KMS-11 (cell line): ENCODE data around the gene AP1AR.

Source experiments
- H2AFZ ChIP-seq: fragments of 200-600 bp; sonication (generic); 2 replicates; pipeline ENCODE4 v1.6.1; 2016; ENCODE audit warnings: antibody characterized with exemption, mixed run types, low read depth
- H3K27ac ChIP-seq: fragments of 200-600 bp; sonication (generic); 2 replicates; pipeline ENCODE4 v1.6.1; 2016; ENCODE audit warnings: mild to moderate bottlenecking, mixed run types
- H3K27me3 ChIP-seq: fragments of 200-600 bp; sonication (generic); 2 replicates; pipeline ENCODE4 v1.6.1; 2017; ENCODE audit warnings: mild to moderate bottlenecking, low read depth, mixed run types, moderate library complexity; ENCODE audit not compliant: insufficient read depth
- H3K36me3 ChIP-seq: fragments of 200-600 bp; sonication (generic); 2 replicates; pipeline ENCODE4 v1.6.1; 2017; ENCODE audit warnings: mild to moderate bottlenecking, mixed run types; ENCODE audit not compliant: insufficient read depth
- H3K4me1 ChIP-seq: fragments of 200-600 bp; sonication (generic); 2 replicates; pipeline ENCODE4 v1.6.1; 2016; ENCODE audit warnings: mild to moderate bottlenecking, low read depth, mixed run types; ENCODE audit not compliant: poor library complexity, severe bottlenecking
- H3K4me2 ChIP-seq: fragments of 200-600 bp; sonication (generic); 2 replicates; pipeline ENCODE4 v1.7.0; 2016; ENCODE audit warnings: mild to moderate bottlenecking, mixed run types
- H3K4me3 ChIP-seq: fragments of 200-600 bp; sonication (generic); IDR thresholded peaks from 2 replicates; pipeline ENCODE4 v1.6.1; 2017; ENCODE audit warnings: low read depth, low read length, mixed read lengths; ENCODE audit not compliant: insufficient read depth
- H3K79me2 ChIP-seq: fragments of 200-600 bp; sonication (generic); 2 replicates; pipeline ENCODE4 v1.6.1; 2016; ENCODE audit warnings: low read depth, mixed run types; ENCODE audit not compliant: insufficient read depth
- H3K9ac ChIP-seq: fragments of 200-600 bp; sonication (generic); 2 replicates; pipeline ENCODE4 v1.6.1; 2016; ENCODE audit warnings: mild to moderate bottlenecking, mixed run types
- H4K20me1 ChIP-seq: fragments of 200-600 bp; sonication (generic); 2 replicates; pipeline ENCODE4 v1.6.1; 2016; ENCODE audit warnings: mild to moderate bottlenecking, mixed run types; ENCODE audit not compliant: insufficient read depth
- CTCF ChIP-seq: fragments of 200-600 bp; sonication (generic); conservative IDR thresholded peaks from 2 replicates; pipeline ENCODE4 v1.6.1; 2017; ENCODE audit warnings: low read depth, mild to moderate bottlenecking, antibody characterized with exemption, low read length, moderate library complexity, mixed read lengths

The AP1AR gene

GRCh38 chr4:112289407-112290253 lies 58.0 kb downstream of the AP1AR start:
- H3K4me2 ChIP-seq, result peak overlapping the region; percentile 85
- peak overlapping the region; percentile 35; the same call in 1 of the 2 replicates for H2AFZ ChIP-seq
- H3K4me3 ChIP-seq, result no peak overlapping the region
- no peak for TF ChIP-seq CTCF
- H3K27me3 ChIP-seq, result no peaks in the 10 kb centered on the region
- H3K27ac ChIP-seq, result peak overlapping the region; percentile 87
- peaks cover 26% of the 10 kb centered on the region for H3K79me2 ChIP-seq
- H4K20me1 ChIP-seq, result no peaks in the 10 kb centered on the region
- H3K9ac ChIP-seq, result peak overlapping the region; percentile 46
- H3K4me1 ChIP-seq, result peaks cover 62% of the 10 kb centered on the region
- no peaks in the 10 kb centered on the region for H3K36me3 ChIP-seq

GRCh38 chr4:112290341-112290740 lies 58.8 kb downstream of the AP1AR start:
- H3K27ac ChIP-seq, result peak overlapping the region; percentile 87
- peak overlapping the region; percentile 35; the same call in 1 of the 2 replicates for H2AFZ ChIP-seq
- H3K27me3 ChIP-seq, result no peaks in the 10 kb centered on the region

DNA sequence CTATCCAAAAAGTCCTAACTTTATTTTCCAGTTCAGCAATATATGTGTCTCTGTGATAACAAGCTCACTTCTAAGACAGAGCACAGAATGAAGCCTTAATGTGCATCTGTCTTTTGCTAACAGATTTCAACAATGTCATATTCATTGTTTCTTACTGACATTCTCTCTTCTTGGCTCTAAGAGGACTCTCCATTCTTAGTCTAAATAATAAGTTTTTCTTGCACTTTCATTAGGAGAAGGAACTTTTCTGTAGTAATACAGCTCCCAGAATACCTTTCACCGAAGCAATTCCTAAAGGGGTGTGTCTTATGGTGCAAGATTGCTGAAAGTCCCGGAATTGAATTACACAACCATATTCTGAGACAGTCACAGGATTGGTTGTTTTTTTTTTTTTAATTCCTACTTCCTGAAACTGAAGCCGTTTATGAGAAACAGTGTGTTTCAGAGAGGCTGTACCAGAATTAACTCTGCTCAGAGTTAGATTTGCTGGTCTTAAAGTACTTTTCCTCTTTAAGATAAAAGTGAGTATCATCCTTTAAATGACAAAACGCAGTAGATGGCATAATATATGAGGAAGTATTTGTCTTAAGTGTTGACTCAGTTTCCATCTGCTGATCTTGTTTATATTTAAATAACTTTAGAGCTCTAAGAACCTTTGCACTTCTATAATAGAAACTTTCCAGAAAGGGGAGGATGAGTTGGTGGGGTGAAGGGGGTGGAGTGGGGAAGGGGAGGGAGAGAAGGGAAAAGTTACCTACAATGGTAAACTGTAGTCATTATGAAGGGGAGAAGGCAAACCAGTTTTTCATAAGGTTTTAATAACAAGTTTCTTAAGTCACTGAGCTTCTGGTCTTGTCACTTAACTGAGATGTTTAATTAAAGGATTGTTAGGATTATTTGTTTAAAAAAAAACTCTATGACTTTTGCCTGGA lies 65.6 kb downstream of the AP1AR start, which contains the start of gene ALPK1:
Gene ALPK1, plus strand, starts transcription at position 421 of the 932 bp plus-strand sequence.
- Histone ChIP-seq H3K36me3 (no peaks in the 10 kb centered on the region), H3K27me3 (no peaks in the 10 kb centered on the region), H3K4me3 (no peak within 1 kb of the TSS), H4K20me1 (no peaks in the 10 kb centered on the region), H3K4me1 (peaks cover 41% of the 10 kb centered on the region), H2AFZ (peak within 1 kb of the TSS; percentile 62), H3K9ac (peak within 1 kb of the TSS; percentile 4; the same call in 1 of the 2 replicates), H3K4me2 (peak within 1 kb of the TSS; percentile 67), H3K27ac (peak within 1 kb of the TSS; percentile 40), H3K79me2 (no peaks in the 10 kb centered on the region)
- TF ChIP-seq CTCF, result no peak

More at GRCh38 chr4:112290341-112290740, 58.8 kb downstream of the AP1AR start:
- peaks cover 62% of the 10 kb centered on the region for H3K4me1 ChIP-seq
- no peaks in the 10 kb centered on the region for H3K36me3 ChIP-seq
- no peak overlapping the region for H3K4me3 ChIP-seq
- TF ChIP-seq CTCF, result no peak
- no peaks in the 10 kb centered on the region for H4K20me1 ChIP-seq
- peak overlapping the region; percentile 85 for H3K4me2 ChIP-seq
- H3K9ac ChIP-seq, result peak overlapping the region; percentile 46; the same call in 1 of the 2 replicates
- peaks cover 19% of the 10 kb centered on the region for H3K79me2 ChIP-seq

DNA sequence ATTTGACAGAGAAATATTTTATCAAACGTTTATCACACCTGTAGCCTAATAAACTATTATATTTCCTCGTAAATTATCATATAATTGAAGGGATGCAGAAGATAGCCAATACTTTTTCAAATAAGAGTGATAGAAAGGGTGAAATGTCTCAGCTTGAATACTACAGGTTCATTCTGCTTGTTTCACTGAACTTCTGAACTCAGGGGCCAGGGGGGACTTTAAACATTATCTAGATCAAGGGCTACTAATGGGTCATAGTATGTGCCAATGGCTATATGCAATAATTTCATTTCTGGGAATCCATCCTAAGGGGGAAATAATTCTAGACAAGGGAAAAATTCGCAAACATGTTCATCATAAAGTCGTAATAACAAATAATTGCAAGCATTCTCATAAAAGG lies 68.1 kb downstream of the AP1AR start:
- no peak overlapping the region for H3K9ac ChIP-seq
- no peaks in the 10 kb centered on the region for H3K36me3 ChIP-seq
- TF ChIP-seq CTCF, result no peak
- peaks cover 38% of the 10 kb centered on the region for H3K4me1 ChIP-seq
- H3K27ac ChIP-seq, result no peak overlapping the region
- no peak overlapping the region for H2AFZ ChIP-seq
- no peak overlapping the region for H3K4me2 ChIP-seq
- H4K20me1 ChIP-seq, result no peaks in the 10 kb centered on the region
- no peaks in the 10 kb centered on the region for H3K27me3 ChIP-seq
- H3K79me2 ChIP-seq, result no peaks in the 10 kb centered on the region
- no peak overlapping the region for H3K4me3 ChIP-seq
